HCT116 (cell line): ENCODE measurements around the gene ENOPH1. TPM values are rescaled to one million over a fixed set of nuclear protein-coding genes. Genes with fewer than 3 reads are reported as not detected.

Experiments
- ATAC-seq: fragments of 200-7000 bp; cut with Tn5 transposase; 2 replicates; pipeline ENCODE4 v1.9.1; 2020; ENCODE audit warnings: mild to moderate bottlenecking, moderate library complexity
- BruUV-seq: library from RNA; stranded (reverse); fragments of 400-500 nt; replicated peaks from 2 replicates; lab custom pipeline; 2021; lab: Mats Ljungman, UMichigan
- CTCF ChIA-PET: fragments of 300-600 bp; sonication (Branson Sonifier 250); formaldehyde crosslinking; loops from one replicate; lab custom pipeline; 2021; ENCODE audit warnings: antibody characterized with exemption; lab: Charles Lee
- POLR2A ChIA-PET: fragments of 300-600, 350-600 bp; sonication (Branson Sonifier 250); formaldehyde crosslinking; loops from one replicate; lab custom pipeline; 2021; ENCODE audit warnings: antibody characterized with exemption; lab: Charles Lee
- RAD21 ChIA-PET, 2 experiments: fragments of 300-600 bp; sonication (Branson Sonifier 250); formaldehyde crosslinking; loops; one replicate each; lab custom pipeline; 2023; ENCODE audit warnings: low total read pairs in 2 of 2; ENCODE audit not compliant: uncharacterized antibody in 2 of 2, unreplicated experiment in 2 of 2, low non-redundant PET in 1 of 2; lab: Charles Lee
- DNase-seq: peaks from one replicate; pipeline ENCODE4 v3.0.0-alpha.2; 2010; ENCODE audit warnings: low read depth, low spot score
- H2AFZ ChIP-seq: fragments of 200-600 bp; shearing (Covaris generic), sonication (generic); 2 replicates; pipeline ENCODE4 v1.6.1; 2017; ENCODE audit warnings: low read depth, mixed run types, mixed read lengths, antibody characterized with exemption, low read length; ENCODE audit not compliant: poor library complexity, severe bottlenecking
- H3K27ac ChIP-seq: 2 replicates; pipeline ENCODE4 v1.5.1; 2012; ENCODE audit warnings: low read depth, low read length
- H3K27me3 ChIP-seq: fragments of 200-600 bp; sonication (generic); 2 replicates; pipeline ENCODE4 v1.6.1; 2016; ENCODE audit warnings: mixed run types, low read length, mixed read lengths; ENCODE audit not compliant: insufficient read depth
- H3K36me3 ChIP-seq, 2 experiments: fragments of 200-500 bp in 1 of 2; fragments of 200-600 bp in 1 of 2; sonication (Bioruptor generic) in 1 of 2; sonication (generic) in 1 of 2; 2 replicates each; pipeline versions ENCODE4 v1.5.1 to v1.6.1; 2014 to 2016; ENCODE audit warnings: low read length in 2 of 2, inconsistent platforms in 1 of 2, mixed read lengths in 1 of 2, mixed run types in 1 of 2; ENCODE audit not compliant: insufficient read depth in 2 of 2, control insufficient read depth in 1 of 2
- H3K4me1 ChIP-seq, 2 experiments: fragments of 200-600 bp in 1 of 2; sonication (generic) in 1 of 2; 2 replicates each; pipeline versions ENCODE4 v1.5.1 to v1.6.1; 2012 to 2017; ENCODE audit warnings: low read length in 2 of 2, inconsistent platforms in 1 of 2, mild to moderate bottlenecking in 1 of 2, mixed read lengths in 1 of 2, mixed run types in 1 of 2, moderate library complexity in 1 of 2; ENCODE audit not compliant: insufficient read depth in 2 of 2, control insufficient read depth in 1 of 2
- H3K4me2 ChIP-seq: fragments of 200-600 bp; sonication (generic); 2 replicates; pipeline ENCODE4 v1.6.1; 2017; ENCODE audit warnings: mixed run types, low read length, mixed read lengths
- H3K4me3 ChIP-seq, 2 experiments: fragments of 200-600 bp in 1 of 2; sonication (generic) in 1 of 2; replicated peaks in 1 of 2; 2 replicates each; pipeline ENCODE4 v1.5.1; 2011 to 2016; ENCODE audit warnings: low read length in 2 of 2, control low read depth in 1 of 2, low read depth in 1 of 2, mild to moderate bottlenecking in 1 of 2, mixed read lengths in 1 of 2, mixed run types in 1 of 2
- H3K79me2 ChIP-seq: fragments of 200-600 bp; sonication (generic); 2 replicates; pipeline ENCODE4 v1.6.1; 2017; ENCODE audit warnings: mild to moderate bottlenecking, mixed run types, low read length, moderate library complexity, mixed read lengths; ENCODE audit not compliant: insufficient read depth
- H3K9ac ChIP-seq: fragments of 200-600 bp; sonication (generic); 2 replicates; pipeline ENCODE4 v1.6.1; 2016; ENCODE audit warnings: low read length, mixed read lengths
- H3K9me2 ChIP-seq: fragments of 200-600 bp; sonication (generic), shearing (Covaris generic); 2 replicates; pipeline ENCODE4 v1.6.1; 2017; ENCODE audit warnings: mixed run types, mild to moderate bottlenecking, moderate library complexity; ENCODE audit not compliant: insufficient read depth
- H3K9me3 ChIP-seq, 2 experiments: fragments of 200-500 bp in 1 of 2; fragments of 200-600 bp in 1 of 2; sonication (Bioruptor generic) in 1 of 2; sonication (generic) in 1 of 2; 2 replicates each; pipeline ENCODE4 v1.6.1; 2014 to 2017; ENCODE audit warnings: low read length in 2 of 2, mixed read lengths in 2 of 2, inconsistent platforms in 1 of 2, low read depth in 1 of 2, mild to moderate bottlenecking in 1 of 2, mixed run types in 1 of 2, moderate library complexity in 1 of 2; ENCODE audit not compliant: control insufficient read depth in 1 of 2, insufficient read depth in 1 of 2
- H4K20me1 ChIP-seq: fragments of 200-600 bp; sonication (generic), shearing (Covaris generic); 2 replicates; pipeline ENCODE4 v1.6.1; 2017; ENCODE audit warnings: mixed run types, mild to moderate bottlenecking, moderate library complexity; ENCODE audit not compliant: insufficient read depth
- ATF3 ChIP-seq: IDR thresholded peaks from 2 replicates; pipeline ENCODE4 v1.6.1; 2012
- CBX3 ChIP-seq: IDR thresholded peaks from 2 replicates; pipeline ENCODE4 v1.6.1; 2012; ENCODE audit warnings: low read depth
- CEBPB ChIP-seq: IDR thresholded peaks from 2 replicates; pipeline ENCODE4 v1.6.1; 2012; ENCODE audit warnings: low read depth
- CTCF ChIP-seq, 3 experiments: fragments of 200-600 bp in 1 of 3; sonication (generic) in 1 of 3; IDR thresholded peaks in 2 of 3; conservative IDR thresholded peaks in 1 of 3; 2 replicates each; pipeline ENCODE4 v1.5.1; 2012 to 2017; ENCODE audit warnings: low read depth in 2 of 3, low read length in 2 of 3, antibody characterized with exemption in 1 of 3, borderline replicate concordance in 1 of 3, control low read depth in 1 of 3, mild to moderate bottlenecking in 1 of 3, mixed read lengths in 1 of 3, mixed run types in 1 of 3, moderate library complexity in 1 of 3; ENCODE audit not compliant: insufficient read depth in 1 of 3
- EGR1 ChIP-seq: IDR thresholded peaks from 2 replicates; pipeline ENCODE4 v1.6.1; 2012; ENCODE audit warnings: low read depth
- ELF1 ChIP-seq: IDR thresholded peaks from 2 replicates; pipeline ENCODE4 v1.6.1; 2012; ENCODE audit warnings: low read depth, borderline replicate concordance
- EZH2 ChIP-seq: fragments of 200-600 bp; sonication (generic); IDR thresholded peaks from 2 replicates; pipeline ENCODE4 v1.6.1; 2017; ENCODE audit warnings: antibody characterized with exemption, mixed run types
- EZH2phosphoT487 ChIP-seq: fragments of 200-600 bp; IDR thresholded peaks from 2 replicates; pipeline ENCODE4 v1.6.1; 2018; ENCODE audit warnings: antibody characterized with exemption, borderline replicate concordance
- FOSL1 ChIP-seq: IDR thresholded peaks from 2 replicates; pipeline ENCODE4 v1.6.1; 2012; ENCODE audit warnings: low read depth
- JUND ChIP-seq: IDR thresholded peaks from 2 replicates; pipeline ENCODE4 v1.6.1; 2012
- RAD21 ChIP-seq: IDR thresholded peaks from 2 replicates; pipeline ENCODE4 v1.6.1; 2012; ENCODE audit warnings: low read depth, mild to moderate bottlenecking
- SIN3A ChIP-seq: IDR thresholded peaks from 2 replicates; pipeline ENCODE4 v1.6.1; 2012; ENCODE audit warnings: low read depth
- SP1 ChIP-seq: IDR thresholded peaks from 2 replicates; pipeline ENCODE4 v1.6.1; 2012; ENCODE audit warnings: low read depth
- SRF ChIP-seq: IDR thresholded peaks from 2 replicates; pipeline ENCODE4 v1.6.1; 2012; ENCODE audit warnings: low read depth
- intact Hi-C: fragments of 100-400 bp; cut with micrococcal nuclease; formaldehyde crosslinking; loops from 2 replicates; pipeline ENCODE4 v1.10.0; 2022
- total RNA-seq: library from RNA; stranded (reverse); gene quantifications from one replicate; pipeline ENCODE4 v1.2.1, GENCODE V29; 2021; ENCODE audit not compliant: unreplicated experiment

ENOPH1 gene
- total RNA-seq, 1 experiment from 2014 or later, result 53.4 TPM

GRCh38 chr4:82480771-82481505 is 50.5 kb downstream of the ENOPH1 start:
- no peaks in the 10 kb centered on the region for H3K36me3 ChIP-seq
- H3K4me3 ChIP-seq, result no peak overlapping the region
- ChIA-PET RAD21 (no interaction called here), POLR2A (no interaction called here), CTCF (no interaction called here)
- no peaks in the 10 kb centered on the region for H3K9me2 ChIP-seq
- TF ChIP-seq FOSL1 (no peak), ATF3 (no peak), EZH2 (no peak), SIN3A (no peak), JUND (no peak), CBX3 (no peak), CTCF (IDR thresholded peaks at IDR 0.05 in 2 of 3, conservative IDR thresholded peaks at IDR 0.05 in 1 of 3; ENCODE audit: borderline replicate concordance in 1 of 3, insufficient read depth in 1 of 3, low read depth in 2 of 3, low read length in 2 of 3) (no peak), CEBPB (no peak), SRF (no peak), EZH2phosphoT487 (no peak), SP1 (no peak), RAD21 (no peak), ELF1 (no peak), EGR1 (no peak)
- no TSS peak for BruUV-seq
- no peak overlapping the region for H3K9ac ChIP-seq
- no peak overlapping the region for H2AFZ ChIP-seq
- no peak overlapping the region for H3K4me2 ChIP-seq
- H3K27ac ChIP-seq, result no peak overlapping the region
- DNase-seq (no peak), ATAC-seq (no peak)
- intact Hi-C loops, result no loop called here
- H3K79me2 ChIP-seq, result no peaks in the 10 kb centered on the region
- H3K4me1 ChIP-seq, result no peaks in the 10 kb centered on the region
- no peaks in the 10 kb centered on the region for H3K9me3 ChIP-seq
- H4K20me1 ChIP-seq, result no peaks in the 10 kb centered on the region
- H3K27me3 ChIP-seq, result no peaks in the 10 kb centered on the region
